Type B pancreatic cell (in vitro differentiated cells): ENCODE measurements around the gene C14orf132. TPM values are rescaled to one million over a fixed set of nuclear protein-coding genes. Genes with fewer than 3 reads are reported as not detected.

Experiments
- DNase-seq: peaks from one replicate; pipeline ENCODE4 v3.0.0; 2021; ENCODE audit warnings: mixed read lengths; ENCODE audit not compliant: unreplicated experiment; ENCODE audit errors: extremely low spot score
- H3K27ac Mint-ChIP-seq: 2 replicates; pipeline ENCODE4 v1.8.0; 2021; ENCODE audit warnings: mild to moderate bottlenecking, mixed read lengths
- H3K27me3 Mint-ChIP-seq: 2 replicates; pipeline ENCODE4 v1.8.0; 2021; ENCODE audit warnings: mixed read lengths
- H3K36me3 Mint-ChIP-seq: 2 replicates; pipeline ENCODE4 v1.8.0; 2021; ENCODE audit warnings: mixed read lengths
- H3K4me1 Mint-ChIP-seq: one replicate; pipeline ENCODE4 v1.8.0; 2021; ENCODE audit warnings: mixed read lengths; ENCODE audit not compliant: unreplicated experiment
- H3K4me3 Mint-ChIP-seq: 2 replicates; pipeline ENCODE4 v1.8.0; 2021; ENCODE audit warnings: mild to moderate bottlenecking, mixed read lengths
- H3K9me3 Mint-ChIP-seq: 2 replicates; pipeline ENCODE4 v1.8.0; 2021; ENCODE audit warnings: mixed read lengths
- CTCF ChIP-seq: fragments of 200-600 bp; sonication (generic); conservative IDR thresholded peaks from 2 replicates; pipeline ENCODE4 v1.5.0; 2021; ENCODE audit warnings: antibody characterized with exemption, mild to moderate bottlenecking
- total RNA-seq: library from RNA; stranded (reverse); gene quantifications from 2 replicates; pipeline ENCODE4 v1.2.1, GENCODE V29; 2021; ENCODE audit warnings: low replicate concordance

C14orf132 gene
- total RNA-seq, 1 donor from 2014 or later, result 57.4 TPM

GRCh38 chr14:96104469-96105057 is 65.4 kb downstream of the C14orf132 start:
- H3K36me3 Mint-ChIP-seq, result no peaks in the 10 kb centered on the region
- no peak overlapping the region for H3K4me3 Mint-ChIP-seq
- no peaks in the 10 kb centered on the region for H3K9me3 Mint-ChIP-seq
- H3K27ac Mint-ChIP-seq, result peak overlapping the region; percentile 72
- DNase-seq, result no peak
- H3K4me1 Mint-ChIP-seq, result peaks cover 23% of the 10 kb centered on the region
- H3K27me3 Mint-ChIP-seq, result peaks cover 12% of the 10 kb centered on the region
- TF ChIP-seq CTCF, result no peak

- Mint-ChIP-seq H3K4me1 (peaks cover 23% of the 10 kb centered on the region), H3K9me3 (no peaks in the 10 kb centered on the region), H3K27me3 (peaks cover 12% of the 10 kb centered on the region), H3K36me3 (no peaks in the 10 kb centered on the region), H3K4me3 (no peak overlapping the region), H3K27ac (peak overlapping the region; percentile 39)
- no peak for TF ChIP-seq CTCF
- no peak for DNase-seq
Observed at GRCh38 chr14:96105089-96105925, 66.1 kb downstream of the C14orf132 start.

GRCh38 chr14:96105926-96106441 is 66.8 kb downstream of the C14orf132 start:
- Mint-ChIP-seq H3K9me3 (no peaks in the 10 kb centered on the region), H3K27me3 (peaks cover 12% of the 10 kb centered on the region), H3K4me3 (no peak overlapping the region), H3K36me3 (no peaks in the 10 kb centered on the region), H3K27ac (no peak overlapping the region), H3K4me1 (peaks cover 16% of the 10 kb centered on the region)
- TF ChIP-seq CTCF, result no peak
- no peak for DNase-seq

- TF ChIP-seq CTCF, result no peak
- no peak overlapping the region for H3K4me3 Mint-ChIP-seq
- no peak overlapping the region for H3K27ac Mint-ChIP-seq
- no peaks in the 10 kb centered on the region for H3K36me3 Mint-ChIP-seq
- H3K4me1 Mint-ChIP-seq, result peaks cover 14% of the 10 kb centered on the region
- peaks cover 12% of the 10 kb centered on the region for H3K27me3 Mint-ChIP-seq
- no peak for DNase-seq
- no peaks in the 10 kb centered on the region for H3K9me3 Mint-ChIP-seq
Observed at GRCh38 chr14:96106891-96107290, 67.7 kb downstream of the C14orf132 start.

GRCh38 chr14:96108061-96108795 is 69.1 kb downstream of the C14orf132 start:
- H3K4me3 Mint-ChIP-seq, result no peak overlapping the region
- peak overlapping the region; percentile 12 for H3K27ac Mint-ChIP-seq
- peaks cover 14% of the 10 kb centered on the region for H3K4me1 Mint-ChIP-seq
- no peak for TF ChIP-seq CTCF
- peaks cover 12% of the 10 kb centered on the region for H3K27me3 Mint-ChIP-seq
- no peaks in the 10 kb centered on the region for H3K9me3 Mint-ChIP-seq
- H3K36me3 Mint-ChIP-seq, result no peaks in the 10 kb centered on the region
- DNase-seq, result no peak
